Activated CD4-positive, CD25-positive, alpha-beta regulatory T cell (primary cell): ENCODE data around the gene RNU2-1.
"Not testable (repeated sequence)": the region's sequence is repeated elsewhere in the genome, so short reads cannot be mapped to it uniquely, and the experiment has no call there.

Source experiments
- DNase-seq, 4 experiments: peaks; one replicate each; lab custom pipeline; 2025; lab: John Stamatoyannopoulos, UW

Gene RNU2-1

DNA sequence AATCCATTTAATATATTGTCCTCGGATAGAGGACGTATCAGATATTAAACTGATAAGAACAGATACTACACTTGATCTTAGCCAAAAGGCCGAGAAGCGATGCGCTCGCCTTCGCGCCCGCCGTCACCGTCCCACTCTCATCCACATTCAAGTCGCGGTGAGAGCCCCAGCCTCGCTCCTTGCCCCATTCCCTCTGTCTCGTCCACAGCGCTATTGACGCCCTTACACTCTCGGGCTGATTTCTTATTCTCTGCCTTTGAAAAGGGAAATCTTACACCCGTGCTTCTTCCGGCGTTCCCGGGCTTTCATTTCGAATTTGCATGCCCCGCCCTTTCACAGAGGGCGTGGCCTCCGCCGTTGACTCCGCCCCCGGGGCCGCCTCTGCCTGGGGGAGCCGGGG lies at the start of gene RNU2-1:
Gene RNU2-1, minus strand, starts transcription at position 101 of the 400 bp plus-strand sequence.
- not testable (repeated sequence) for DNase-seq

DNA sequence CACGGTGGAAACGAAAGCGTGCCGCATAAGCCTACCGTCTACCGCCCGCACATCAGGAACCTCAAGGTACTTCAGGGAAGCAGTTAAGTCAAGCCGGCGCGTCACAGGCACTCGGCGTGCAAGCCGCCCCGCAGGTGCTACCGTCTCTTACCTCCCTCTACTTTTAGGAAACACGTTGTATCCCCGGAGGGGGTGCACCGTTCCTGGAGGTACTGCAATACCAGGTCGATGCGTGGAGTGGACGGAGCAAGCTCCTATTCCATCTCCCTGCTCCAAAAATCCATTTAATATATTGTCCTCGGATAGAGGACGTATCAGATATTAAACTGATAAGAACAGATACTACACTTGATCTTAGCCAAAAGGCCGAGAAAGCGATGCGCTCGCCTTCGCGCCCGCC lies 39.1 kb upstream of the RNU2-1 start:
- not testable (repeated sequence) for DNase-seq

DNA sequence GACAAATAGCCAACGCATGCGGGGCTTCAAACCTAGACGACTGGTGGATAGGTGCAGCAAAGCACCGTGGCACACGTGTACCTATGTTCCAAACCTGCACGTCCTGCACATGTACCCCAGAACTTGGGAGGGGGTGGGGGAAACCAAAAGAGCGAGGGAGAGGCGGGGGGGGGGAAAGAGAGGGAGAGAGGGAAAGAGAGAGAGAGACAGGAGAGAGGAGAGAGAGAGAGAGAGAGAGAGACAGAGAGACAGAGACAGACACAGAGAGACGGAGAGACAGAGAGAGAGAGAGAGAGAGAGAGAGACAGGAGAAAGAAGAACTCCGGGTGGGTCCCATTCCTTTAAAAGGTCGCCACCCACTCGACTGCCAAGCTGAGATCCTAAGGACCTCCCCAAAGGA lies 38.7 kb upstream of the RNU2-1 start:
- DNase-seq: not testable (repeated sequence)

DNA sequence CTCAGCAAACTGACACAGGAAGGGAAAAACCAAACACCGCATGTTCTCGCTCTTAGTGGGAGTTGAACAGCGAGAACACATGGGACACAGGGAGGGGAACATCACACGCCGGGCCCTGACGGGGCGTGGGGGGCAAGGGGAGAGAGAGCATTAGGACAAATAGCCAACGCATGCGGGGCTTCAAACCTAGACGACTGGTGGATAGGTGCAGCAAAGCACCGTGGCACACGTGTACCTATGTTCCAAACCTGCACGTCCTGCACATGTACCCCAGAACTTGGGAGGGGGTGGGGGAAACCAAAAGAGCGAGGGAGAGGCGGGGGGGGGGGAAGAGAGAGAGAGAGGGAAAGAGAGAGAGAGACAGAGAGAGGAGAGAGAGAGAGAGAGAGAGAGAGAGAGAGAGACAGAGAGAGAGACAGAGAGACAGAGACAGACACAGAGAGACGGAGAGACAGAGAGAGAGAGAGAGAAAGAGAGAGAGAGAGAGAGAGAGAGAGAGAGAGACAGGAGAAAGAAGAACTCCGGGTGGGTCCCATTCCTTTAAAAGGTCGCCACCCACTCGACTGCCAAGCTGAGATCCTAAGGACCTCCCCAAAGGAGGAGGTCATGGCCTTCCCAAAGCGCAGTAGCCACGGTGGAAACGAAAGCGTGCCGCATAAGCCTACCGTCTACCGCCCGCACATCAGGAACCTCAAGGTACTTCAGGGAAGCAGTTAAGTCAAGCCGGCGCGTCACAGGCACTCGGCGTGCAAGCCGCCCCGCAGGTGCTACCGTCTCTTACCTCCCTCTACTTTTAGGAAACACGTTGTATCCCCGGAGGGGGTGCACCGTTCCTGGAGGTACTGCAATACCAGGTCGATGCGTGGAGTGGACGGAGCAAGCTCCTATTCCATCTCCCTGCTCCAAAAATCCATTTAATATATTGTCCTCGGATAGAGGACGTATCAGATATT lies 37.1 kb upstream of the RNU2-1 start:
- DNase-seq: not testable (repeated sequence)

DNA sequence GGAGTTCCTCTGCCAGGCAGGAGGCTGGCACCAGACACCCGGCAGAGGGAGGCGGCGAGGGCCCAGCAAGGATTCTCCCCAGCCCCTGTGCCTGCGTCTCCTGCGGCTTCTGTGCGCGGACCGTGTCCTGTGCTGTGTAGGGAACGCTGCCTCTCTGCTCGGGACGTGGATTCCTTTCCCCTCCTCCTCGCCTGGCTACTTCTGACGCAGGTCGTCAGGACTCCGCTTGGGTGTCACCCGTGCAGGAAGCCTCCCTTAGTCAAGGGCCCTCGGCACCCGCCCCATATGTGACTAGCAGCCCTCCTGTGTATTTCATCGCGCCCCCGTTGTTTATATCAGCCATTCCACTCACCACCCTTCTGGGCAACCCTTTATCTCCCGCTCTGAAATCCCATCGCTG lies 12.7 kb upstream of the RNU2-1 start:
- DNase-seq: not testable (repeated sequence)

DNA sequence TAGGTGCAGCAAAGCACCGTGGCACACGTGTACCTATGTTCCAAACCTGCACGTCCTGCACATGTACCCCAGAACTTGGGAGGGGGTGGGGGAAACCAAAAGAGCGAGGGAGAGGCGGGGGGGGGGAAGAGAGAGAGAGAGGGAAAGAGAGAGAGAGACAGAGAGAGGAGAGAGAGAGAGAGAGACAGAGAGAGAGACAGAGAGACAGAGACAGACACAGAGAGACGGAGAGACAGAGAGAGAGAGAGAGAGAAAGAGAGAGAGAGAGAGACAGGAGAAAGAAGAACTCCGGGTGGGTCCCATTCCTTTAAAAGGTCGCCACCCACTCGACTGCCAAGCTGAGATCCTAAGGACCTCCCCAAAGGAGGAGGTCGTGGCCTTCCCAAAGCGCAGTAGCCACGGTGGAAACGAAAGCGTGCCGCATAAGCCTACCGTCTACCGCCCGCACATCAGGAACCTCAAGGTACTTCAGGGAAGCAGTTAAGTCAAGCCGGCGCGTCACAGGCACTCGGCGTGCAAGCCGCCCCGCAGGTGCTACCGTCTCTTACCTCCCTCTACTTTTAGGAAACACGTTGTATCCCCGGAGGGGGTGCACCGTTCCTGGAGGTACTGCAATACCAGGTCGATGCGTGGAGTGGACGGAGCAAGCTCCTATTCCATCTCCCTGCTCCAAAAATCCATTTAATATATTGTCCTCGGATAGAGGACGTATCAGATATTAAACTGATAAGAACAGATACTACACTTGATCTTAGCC lies 7.0 kb upstream of the RNU2-1 start:
- DNase-seq: not testable (repeated sequence)

DNA sequence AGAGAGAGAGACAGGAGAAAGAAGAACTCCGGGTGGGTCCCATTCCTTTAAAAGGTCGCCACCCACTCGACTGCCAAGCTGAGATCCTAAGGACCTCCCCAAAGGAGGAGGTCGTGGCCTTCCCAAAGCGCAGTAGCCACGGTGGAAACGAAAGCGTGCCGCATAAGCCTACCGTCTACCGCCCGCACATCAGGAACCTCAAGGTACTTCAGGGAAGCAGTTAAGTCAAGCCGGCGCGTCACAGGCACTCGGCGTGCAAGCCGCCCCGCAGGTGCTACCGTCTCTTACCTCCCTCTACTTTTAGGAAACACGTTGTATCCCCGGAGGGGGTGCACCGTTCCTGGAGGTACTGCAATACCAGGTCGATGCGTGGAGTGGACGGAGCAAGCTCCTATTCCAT lies 5.8 kb upstream of the RNU2-1 start:
- not testable (repeated sequence) for DNase-seq

DNA sequence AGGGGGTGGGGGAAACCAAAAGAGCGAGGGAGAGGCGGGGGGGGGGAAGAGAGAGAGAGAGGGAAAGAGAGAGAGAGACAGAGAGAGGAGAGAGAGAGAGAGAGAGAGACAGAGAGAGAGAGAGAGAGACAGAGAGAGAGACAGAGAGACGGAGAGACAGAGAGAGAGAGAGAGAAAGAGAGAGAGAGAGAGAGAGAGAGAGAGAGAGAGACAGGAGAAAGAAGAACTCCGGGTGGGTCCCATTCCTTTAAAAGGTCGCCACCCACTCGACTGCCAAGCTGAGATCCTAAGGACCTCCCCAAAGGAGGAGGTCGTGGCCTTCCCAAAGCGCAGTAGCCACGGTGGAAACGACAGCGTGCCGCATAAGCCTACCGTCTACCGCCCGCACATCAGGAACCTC lies 514 bp downstream of the RNU2-1 start:
- not testable (repeated sequence) for DNase-seq

DNA sequence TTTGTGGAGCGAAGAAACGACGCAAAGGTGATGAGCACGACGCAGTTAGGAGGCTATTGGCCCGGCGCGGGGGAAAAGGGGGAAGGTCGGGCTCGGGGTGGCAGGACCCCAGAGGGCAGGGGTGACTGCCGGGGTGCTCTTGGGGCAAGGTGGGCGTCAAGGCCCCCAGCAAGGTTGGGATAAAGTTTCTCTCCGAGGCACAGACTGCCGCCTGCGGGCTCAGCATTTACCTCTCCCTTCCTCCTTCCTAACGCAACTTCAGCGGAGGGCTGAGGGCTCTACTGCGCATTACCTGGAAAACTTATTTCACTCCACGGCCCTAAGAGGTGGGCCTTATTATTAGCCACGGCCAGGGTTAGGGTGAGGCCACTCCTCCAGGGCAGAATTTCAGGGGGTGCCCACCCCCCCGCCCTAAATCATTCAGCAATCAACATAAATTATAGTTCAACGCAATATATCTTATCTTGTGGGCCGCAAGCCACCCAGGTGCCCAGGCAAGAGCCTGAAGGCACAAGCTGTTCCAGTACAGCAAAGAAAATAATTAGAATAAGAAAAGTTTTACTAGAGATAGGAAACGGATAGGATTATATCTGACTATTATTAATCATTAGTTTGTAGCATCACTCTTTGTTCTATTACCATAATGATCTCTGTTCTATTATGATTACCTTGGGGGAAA lies 1.6 kb downstream of the RNU2-1 start:
- DNase-seq: not testable (repeated sequence)

DNA sequence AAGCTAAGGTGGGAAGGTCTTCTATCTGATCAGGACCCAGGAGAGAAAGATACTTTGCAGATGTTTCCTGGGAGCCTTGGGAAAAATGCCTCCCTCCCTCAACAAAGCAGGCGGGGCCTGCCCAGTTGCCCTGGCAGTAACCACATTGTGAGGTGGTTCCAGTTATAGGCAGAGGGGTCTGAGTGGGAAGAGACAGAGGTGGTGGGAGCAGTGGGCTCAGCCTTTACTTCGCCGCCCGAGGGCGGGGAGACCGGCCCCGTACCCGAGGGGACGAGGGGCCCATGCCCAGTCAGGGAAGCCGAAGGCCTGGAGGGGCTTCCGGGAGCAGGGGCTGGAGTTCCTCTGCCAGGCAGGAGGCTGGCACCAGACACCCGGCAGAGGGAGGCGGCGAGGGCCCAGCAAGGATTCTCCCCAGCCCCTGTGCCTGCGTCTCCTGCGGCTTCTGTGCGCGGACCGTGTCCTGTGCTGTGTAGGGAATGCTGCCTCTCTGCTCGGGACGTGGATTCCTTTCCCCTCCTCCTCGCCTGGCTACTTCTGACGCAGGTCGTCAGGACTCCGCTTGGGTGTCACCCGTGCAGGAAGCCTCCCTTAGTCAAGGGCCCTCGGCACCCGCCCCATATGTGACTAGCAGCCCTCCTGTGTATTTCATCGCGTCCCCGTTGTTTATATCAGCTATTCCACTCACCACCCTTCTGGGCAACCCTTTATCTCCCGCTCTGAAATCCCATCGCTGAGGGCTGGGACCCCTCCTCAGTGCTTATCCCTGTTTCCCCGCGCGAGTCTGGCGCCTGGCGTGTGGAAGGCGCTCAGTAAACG lies 2.4 kb downstream of the RNU2-1 start:
- DNase-seq: not testable (repeated sequence)

DNA sequence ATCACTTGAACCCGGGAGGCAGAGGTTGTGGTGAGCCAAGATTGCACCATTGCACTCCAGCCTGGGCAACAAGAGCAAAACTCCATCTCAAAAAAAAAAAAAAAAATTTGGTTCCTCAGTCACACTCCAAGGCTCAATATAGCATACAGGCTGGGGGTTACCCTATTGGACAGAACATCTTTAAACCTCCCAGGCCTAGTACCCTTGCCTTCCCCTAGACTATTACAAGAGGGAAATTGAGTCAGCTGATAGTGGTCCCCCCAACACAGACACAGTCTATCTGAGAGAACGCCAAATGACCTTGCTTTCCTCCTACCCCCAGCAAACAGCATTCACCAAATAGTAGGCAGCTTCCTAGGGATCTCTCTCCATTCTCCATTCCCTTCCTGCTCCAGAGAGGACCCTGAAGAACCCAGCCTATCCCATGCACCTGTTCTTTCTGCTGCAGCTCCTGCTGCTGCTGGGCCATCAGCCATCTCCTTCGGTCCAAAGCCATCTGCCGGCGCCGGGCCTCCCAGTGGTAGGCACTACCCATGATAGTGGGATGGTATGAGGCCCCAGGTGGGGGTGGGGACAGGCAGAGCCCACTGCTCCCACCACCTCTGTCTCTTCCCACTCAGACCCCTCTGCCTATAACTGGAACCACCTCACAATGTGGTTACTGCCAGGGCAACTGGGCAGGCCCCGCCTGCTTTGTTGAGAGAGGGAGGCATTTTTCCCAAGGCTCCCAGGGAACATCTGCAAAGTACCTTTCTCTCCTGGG lies 5.6 kb downstream of the RNU2-1 start, which contains the start of gene CCDC200:
Gene CCDC200, minus strand, starts transcription at position 604 of the 763 bp plus-strand sequence. Its CDS starts 69 bp downstream, at position 535.
- not testable (repeated sequence) for DNase-seq

DNA sequence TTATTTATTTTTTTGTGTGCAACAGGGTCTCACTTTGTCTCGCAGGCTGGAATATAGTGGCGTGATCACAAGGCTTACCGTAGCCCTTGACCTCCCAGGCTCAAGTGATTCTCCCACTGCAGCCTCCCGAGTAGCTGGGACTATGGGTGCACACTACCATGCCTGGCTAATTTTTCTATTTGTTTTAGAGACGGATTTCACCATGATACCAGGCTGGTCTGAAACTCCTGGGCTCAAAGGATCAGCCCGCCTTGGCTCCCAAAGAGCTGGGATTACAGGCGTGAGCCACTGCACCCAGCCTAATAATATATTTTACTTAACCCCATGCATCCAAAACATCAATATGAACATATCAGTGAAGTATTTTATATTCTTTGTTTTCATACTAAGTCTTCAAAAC lies 7.4 kb downstream of the RNU2-1 start:
- DNase-seq: no peak

DNA sequence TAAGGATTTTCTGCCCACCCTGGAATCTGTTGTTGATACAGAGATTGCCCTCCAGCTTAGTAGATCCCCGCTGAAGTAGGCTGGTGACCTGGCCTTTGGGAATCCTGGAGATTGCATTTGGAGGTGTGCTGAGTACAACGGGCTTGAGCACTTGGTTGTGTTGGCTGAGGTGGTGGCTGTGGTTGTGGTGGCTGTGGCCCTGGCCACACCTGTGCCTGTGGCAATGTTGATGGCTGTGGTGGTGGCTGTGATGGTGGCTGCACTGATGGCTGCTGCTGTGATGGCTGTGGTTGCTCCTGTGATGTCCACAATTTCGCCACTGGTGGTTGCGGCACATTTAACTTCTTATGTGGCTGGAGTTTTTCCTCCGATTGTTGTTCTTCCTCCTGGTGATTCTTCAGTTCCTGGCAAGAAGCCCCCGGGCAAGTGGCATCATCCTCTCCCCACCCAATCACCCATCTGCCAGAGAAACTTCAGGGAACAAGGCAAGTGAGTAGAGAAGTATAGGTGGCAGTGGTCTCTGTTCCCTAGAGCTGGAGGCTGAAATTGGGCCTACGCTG lies 9.6 kb downstream of the RNU2-1 start:
- DNase-seq: no peak

DNA sequence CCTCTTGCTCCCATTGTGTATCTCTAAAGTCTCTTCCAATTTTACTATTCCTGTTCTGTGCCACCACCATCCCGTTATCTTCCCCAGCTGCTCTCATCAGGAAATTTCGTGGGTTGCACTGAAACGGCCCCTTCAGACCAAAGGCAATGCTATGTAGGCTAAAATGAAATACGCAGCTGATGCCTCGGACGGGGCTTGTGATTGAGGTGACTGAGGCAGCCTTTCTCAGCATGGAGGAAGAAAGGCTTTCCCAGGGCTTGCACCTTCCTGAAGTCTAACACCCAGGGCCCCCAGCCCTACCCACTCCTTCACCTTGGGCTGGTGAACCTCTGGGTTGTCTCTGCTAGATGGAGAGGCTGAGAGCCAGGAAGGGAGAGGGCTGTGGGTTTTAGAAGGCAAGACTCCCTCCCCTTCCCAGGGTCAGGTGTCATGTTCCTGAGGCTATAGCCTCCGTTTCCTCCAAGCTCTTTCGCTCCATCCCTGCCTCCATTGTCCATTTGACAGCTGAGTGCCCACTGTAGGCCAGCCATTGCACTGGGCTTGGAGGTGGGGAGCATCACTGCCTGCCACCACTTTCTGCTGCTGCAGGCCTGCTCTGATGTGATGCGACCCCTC lies 13.2 kb downstream of the RNU2-1 start:
- DNase-seq: no peak

DNA sequence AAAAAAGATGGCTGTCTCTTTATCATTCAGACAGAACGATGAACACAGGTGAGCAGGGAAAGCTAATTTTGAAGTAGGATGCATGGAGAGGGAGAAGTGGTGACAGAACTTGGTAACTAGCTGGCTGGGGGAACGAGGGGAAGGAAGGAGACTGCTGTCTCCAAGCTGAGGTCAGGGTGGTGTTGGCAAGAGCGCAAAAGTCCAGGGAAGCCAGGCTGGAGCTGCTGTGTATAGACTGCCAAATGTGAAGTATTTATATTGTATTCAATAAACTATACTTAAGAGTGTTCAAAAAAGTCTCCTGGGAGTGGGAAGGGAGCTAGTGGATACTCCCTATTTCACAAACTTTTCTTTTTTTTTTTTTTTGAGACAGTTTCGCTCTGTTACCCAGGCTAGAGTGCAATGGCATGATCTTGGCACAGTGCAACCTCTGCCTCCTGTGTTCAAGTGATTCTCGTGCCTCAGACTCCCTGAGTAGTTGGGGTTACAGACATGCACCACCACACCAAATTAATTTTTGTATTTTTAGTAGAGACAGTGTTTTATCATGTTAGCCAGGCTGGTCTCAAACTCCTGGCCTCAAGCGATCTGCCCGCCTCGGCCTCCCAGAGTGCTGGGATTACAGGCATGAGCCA lies 13.9 kb downstream of the RNU2-1 start:
- no peak for DNase-seq

DNA sequence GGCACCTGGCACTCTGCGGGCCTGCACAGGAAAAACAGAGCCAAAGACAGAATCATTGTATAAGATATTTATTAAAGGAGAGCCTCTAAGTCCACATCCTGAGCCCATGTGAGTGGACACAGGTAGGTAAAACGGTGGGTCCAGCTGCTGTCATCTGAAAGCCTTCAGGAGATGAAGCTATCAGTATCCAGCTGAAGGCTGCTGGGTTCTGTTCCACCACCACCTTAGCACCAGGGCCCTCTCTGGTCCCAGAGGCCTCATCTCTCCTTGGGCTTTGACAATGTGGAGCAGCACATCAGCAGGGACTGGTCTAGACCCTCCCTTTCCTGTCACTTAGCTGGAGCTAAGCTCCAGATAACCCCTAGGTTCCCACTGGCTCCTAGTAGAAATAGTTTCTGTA lies 14.8 kb downstream of the RNU2-1 start:
- DNase-seq: no peak

DNA sequence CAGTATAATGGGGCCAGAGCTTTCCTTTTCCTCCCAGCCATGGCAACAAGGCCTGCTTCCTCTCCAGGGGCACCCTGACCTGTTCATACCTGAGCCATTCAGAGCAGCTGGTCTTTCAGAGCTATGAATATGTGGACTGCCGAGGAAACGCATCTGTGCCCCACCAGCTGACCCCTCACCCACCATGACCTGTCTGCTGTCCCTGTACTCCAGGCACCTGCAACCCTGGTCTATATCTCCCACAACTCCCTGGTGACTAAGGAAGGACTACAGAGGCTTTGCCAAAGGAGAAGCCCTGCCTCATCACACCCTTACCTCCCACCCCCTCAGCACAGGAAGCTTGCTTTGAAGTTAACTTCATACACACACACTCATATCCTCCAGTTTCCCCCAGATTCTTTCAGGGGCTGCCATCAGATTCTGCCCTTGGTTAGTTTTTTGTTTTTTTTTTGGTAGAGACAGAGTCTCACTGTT lies 16.1 kb downstream of the RNU2-1 start:
- DNase-seq: no peak

DNA sequence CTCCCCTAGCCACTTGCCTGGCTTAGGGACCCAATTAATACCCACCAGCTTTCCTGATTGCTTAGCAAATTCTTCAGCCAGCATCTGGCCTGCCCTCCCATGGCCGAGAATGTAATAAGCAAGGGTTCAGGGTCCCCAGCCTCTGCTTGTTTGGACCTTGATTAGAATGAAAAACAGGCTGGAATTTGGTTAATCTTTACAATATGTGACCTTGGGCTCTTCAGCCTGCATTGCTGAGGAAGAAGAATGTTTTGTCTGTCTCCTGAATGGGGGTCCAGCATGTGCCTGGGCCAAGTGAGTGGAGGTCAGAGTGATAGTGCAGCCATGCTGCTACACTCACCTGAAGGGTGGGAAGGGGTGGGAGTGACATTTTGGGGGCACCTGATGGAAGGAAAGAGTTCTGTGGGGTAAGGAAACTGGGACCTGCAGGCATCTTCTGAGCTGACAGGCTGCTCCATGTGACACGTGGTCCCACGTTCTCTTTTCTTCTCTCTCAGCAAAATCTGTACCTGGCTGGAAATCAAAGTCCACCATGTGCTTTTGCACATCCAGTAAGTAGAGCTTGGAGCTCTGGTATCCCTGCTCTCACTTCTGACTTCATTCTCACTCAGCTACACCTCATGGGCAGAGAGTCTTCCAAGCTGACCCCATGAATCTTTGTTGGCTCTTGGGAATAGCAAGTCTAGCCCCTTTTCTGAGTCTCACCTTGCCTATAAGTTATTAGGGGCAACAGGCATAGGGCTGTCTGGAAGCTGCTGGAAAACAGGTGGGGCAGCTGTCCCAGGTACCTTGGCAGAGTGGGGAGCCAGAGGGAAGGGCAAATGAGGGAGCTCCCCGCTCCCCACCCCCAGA lies 16.8 kb downstream of the RNU2-1 start:
- DNase-seq: no peak
